GM19193 (cell line): ENCODE results near the gene PCDHGB2.
"Not testable (repeated sequence)": the region's sequence is repeated elsewhere in the genome, so short reads cannot be mapped to it uniquely, and the experiment has no call there.

Experiments used
- POLR2A ChIP-seq: IDR thresholded peaks from 4 replicates; pipeline ENCODE4 v1.6.1; 2011; ENCODE audit not compliant: insufficient read depth, insufficient read length; ENCODE audit errors: extremely low read depth

The PCDHGB2 gene

DNA sequence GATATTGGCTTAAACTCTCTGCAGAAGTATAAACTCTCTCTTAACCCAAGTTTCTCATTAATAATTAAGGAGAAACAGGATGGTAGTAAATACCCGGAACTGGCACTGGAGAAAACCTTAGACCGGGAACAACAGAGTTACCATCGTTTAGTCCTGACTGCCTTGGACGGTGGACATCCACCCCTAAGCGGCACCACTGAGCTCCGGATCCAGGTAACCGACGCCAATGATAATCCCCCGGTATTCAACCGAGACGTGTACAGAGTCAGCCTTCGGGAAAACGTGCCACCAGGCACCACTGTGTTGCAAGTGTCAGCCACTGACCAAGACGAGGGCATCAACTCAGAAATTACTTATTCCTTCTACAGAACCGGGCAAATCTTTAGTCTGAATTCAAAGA is 38.8 kb downstream of the PCDHGB2 start:
- no peak for TF ChIP-seq POLR2A

GRCh38 chr5:141399555-141400258 is 39.9 kb downstream of the PCDHGB2 start:
- TF ChIP-seq POLR2A = no peak

- TF ChIP-seq POLR2A = no peak
These were observed 42.9 kb downstream of the PCDHGB2 start, which contains the start of gene PCDHGA9 for GRCh38 chr5:141402553-141403243. PCDHGA9 (plus strand) TSS chr5:141402778; CDS start chr5:141402953, 175 bp downstream.

GRCh38 chr5:141403387-141403786 is 43.6 kb downstream of the PCDHGB2 start:
- no peak for TF ChIP-seq POLR2A

DNA sequence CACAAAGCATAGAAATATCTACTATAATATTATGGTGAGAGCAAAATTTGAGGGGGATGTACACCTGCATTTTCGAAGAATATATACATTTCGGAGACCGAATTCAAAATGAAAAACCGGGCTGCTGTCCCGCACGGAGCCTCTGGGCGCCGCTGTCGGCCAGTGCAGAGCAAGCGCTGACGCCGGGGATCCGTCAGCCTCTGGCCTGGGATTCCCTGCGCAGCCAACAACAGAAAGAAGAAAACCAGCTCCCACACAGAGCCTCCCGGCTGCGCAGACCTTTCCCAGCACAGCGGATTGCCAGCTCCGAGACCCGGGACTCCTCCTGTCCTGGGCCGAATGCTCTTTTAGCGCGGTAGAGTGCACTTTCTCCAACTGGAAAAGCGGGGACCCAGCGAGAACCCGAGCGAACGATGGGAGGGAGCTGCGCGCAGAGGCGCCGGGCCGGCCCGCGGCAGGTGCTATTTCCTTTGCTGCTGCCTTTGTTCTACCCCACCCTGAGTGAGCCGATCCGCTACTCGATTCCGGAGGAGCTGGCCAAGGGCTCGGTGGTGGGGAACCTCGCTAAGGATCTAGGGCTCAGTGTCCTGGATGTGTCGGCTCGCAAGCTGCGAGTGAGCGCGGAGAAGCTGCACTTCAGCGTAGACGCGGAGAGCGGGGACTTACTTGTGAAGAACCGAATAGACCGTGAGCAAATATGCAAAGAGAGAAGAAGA is 48.2 kb downstream of the PCDHGB2 start, which contains the start of gene PCDHGB6:
TSS of gene PCDHGB6 (plus strand) at position 232 of the 716 bp plus-strand sequence. CDS start at position 414, 182 bp downstream.
- TF ChIP-seq POLR2A = not testable (repeated sequence)

DNA sequence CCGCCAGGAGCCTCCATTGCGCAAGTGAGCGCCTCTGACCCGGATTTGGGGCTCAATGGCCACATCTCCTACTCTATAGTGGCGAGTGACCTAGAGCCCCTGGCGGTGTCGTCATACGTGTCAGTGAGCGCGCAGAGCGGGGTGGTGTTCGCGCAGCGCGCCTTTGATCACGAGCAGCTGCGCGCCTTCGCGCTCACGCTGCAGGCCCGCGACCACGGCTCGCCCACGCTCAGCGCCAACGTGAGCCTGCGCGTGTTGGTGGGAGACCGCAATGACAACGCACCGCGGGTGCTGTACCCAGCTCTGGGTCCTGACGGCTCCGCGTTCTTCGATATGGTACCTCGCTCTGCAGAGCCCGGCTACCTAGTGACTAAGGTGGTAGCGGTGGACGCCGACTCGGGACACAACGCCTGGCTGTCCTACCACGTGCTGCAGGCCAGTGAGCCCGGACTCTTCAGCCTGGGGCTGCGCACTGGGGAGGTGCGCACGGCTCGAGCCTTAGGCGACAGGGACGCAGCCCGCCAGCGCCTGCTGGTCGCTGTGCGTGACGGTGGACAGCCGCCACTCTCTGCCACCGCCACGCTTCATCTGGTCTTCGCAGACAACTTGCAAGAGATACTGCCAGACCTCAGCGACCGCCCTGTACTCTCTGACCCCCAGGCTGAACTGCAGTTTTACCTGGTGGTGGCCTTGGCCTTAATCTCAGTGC is 50.0 kb downstream of the PCDHGB2 start:
- TF ChIP-seq POLR2A = no peak

DNA sequence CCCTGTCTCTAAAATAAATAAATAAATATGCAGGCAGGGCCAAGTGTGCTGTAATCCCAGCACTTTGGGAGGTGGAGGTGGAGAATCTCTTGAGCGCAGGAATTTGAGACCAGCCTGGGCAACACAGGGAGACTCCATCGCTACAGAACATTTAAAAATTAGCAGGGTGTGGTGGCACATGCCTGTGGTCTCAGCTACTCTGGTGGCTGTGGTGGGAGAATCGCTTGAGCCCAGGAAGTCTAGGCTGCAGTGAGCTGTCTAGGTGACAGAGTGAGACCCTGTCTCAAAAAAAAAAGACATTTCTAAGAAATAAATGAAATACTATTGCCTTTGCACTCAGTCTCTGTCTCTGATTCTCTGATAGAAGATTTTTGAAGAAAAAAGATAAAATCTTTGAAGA is 51.8 kb downstream of the PCDHGB2 start:
- no peak for TF ChIP-seq POLR2A
